H9 (cell line): ENCODE data around the gene ACSM4. TPM values are rescaled to one million over a fixed set of nuclear protein-coding genes. Genes with fewer than 3 reads are reported as not detected.

Experiments used
- DNase-seq: peaks from one replicate; pipeline ENCODE4 v3.0.0-alpha.2; 2017
- H2AFZ ChIP-seq: one replicate; pipeline ENCODE4 v1.6.1; 2013; ENCODE audit warnings: mild to moderate bottlenecking, low read length, control low read depth, moderate library complexity
- H2AK5ac ChIP-seq: 2 replicates; pipeline ENCODE4 v1.6.1; 2013; ENCODE audit warnings: low read length, control low read depth, mixed read lengths; ENCODE audit not compliant: insufficient read length
- H2BK120ac ChIP-seq: one replicate; pipeline ENCODE4 v1.6.1; 2013; ENCODE audit warnings: low read depth, mild to moderate bottlenecking, low read length, control low read depth, inconsistent platforms; ENCODE audit not compliant: poor library complexity, severe bottlenecking
- H2BK12ac ChIP-seq: 2 replicates; pipeline ENCODE4 v1.6.1; 2013; ENCODE audit warnings: low read length, control low read depth, mixed read lengths, low read depth; ENCODE audit not compliant: insufficient read length
- H2BK15ac ChIP-seq: 2 replicates; pipeline ENCODE4 v1.6.1; 2013; ENCODE audit warnings: low read depth, low read length, control low read depth
- H2BK20ac ChIP-seq: one replicate; pipeline ENCODE4 v1.6.1; 2013; ENCODE audit warnings: low read depth, mild to moderate bottlenecking, low read length, control low read depth, inconsistent platforms; ENCODE audit not compliant: poor library complexity, severe bottlenecking
- H2BK5ac ChIP-seq: 2 replicates; pipeline ENCODE4 v1.6.1; 2013; ENCODE audit warnings: low read length, control low read depth, mixed read lengths; ENCODE audit not compliant: insufficient read length
- H3K14ac ChIP-seq: 2 replicates; pipeline ENCODE4 v1.6.1; 2013; ENCODE audit warnings: low read length, control low read depth; ENCODE audit not compliant: insufficient read depth
- H3K18ac ChIP-seq: 2 replicates; pipeline ENCODE4 v1.6.1; 2013; ENCODE audit warnings: low read depth, mild to moderate bottlenecking, mixed read lengths, low read length, control low read depth; ENCODE audit not compliant: insufficient read length
- H3K23ac ChIP-seq: 2 replicates; pipeline ENCODE4 v1.6.1; 2013; ENCODE audit warnings: low read length, control low read depth, mixed read lengths, low read depth; ENCODE audit not compliant: insufficient read length
- H3K23me2 ChIP-seq: 2 replicates; pipeline ENCODE4 v1.6.1; 2013; ENCODE audit warnings: low read depth, mild to moderate bottlenecking, mixed read lengths, low read length, control low read depth; ENCODE audit not compliant: insufficient read length, poor library complexity, severe bottlenecking
- H3K27ac ChIP-seq: 2 replicates; pipeline ENCODE4 v1.5.1; 2013; ENCODE audit warnings: low read length, control low read depth, mixed read lengths, low read depth; ENCODE audit not compliant: insufficient read length
- H3K27me3 ChIP-seq: 2 replicates; pipeline ENCODE4 v1.6.1; 2013; ENCODE audit warnings: low read length, control low read depth, inconsistent platforms; ENCODE audit not compliant: insufficient read depth
- H3K4ac ChIP-seq: 2 replicates; pipeline ENCODE4 v1.6.1; 2013; ENCODE audit warnings: low read depth, mild to moderate bottlenecking, control low read depth, inconsistent platforms, low read length, moderate library complexity
- H3K4me1 ChIP-seq: 2 replicates; pipeline ENCODE4 v1.6.1; 2013; ENCODE audit warnings: low read length, control low read depth, inconsistent platforms; ENCODE audit not compliant: insufficient read depth
- H3K4me2 ChIP-seq: 2 replicates; pipeline ENCODE4 v1.6.1; 2013; ENCODE audit warnings: low read length, control low read depth, mixed read lengths; ENCODE audit not compliant: insufficient read length, insufficient read depth
- H3K56ac ChIP-seq: 2 replicates; pipeline ENCODE4 v1.6.1; 2013; ENCODE audit warnings: low read depth, mild to moderate bottlenecking, mixed read lengths, low read length, control low read depth; ENCODE audit not compliant: insufficient read length
- H3K79me1 ChIP-seq: 2 replicates; pipeline ENCODE4 v1.6.1; 2013; ENCODE audit warnings: low read depth, mild to moderate bottlenecking, moderate library complexity, low read length, control low read depth, inconsistent platforms; ENCODE audit not compliant: insufficient read depth, poor library complexity, severe bottlenecking
- H3K79me2 ChIP-seq: 2 replicates; pipeline ENCODE4 v1.6.1; 2013; ENCODE audit warnings: low read length, control low read depth, inconsistent platforms; ENCODE audit not compliant: insufficient read depth
- H3K9ac ChIP-seq: 2 replicates; pipeline ENCODE4 v1.6.1; 2013; ENCODE audit warnings: low read length, control low read depth, mixed read lengths; ENCODE audit not compliant: insufficient read length; ENCODE audit errors: extremely low read depth
- H3K9me3 ChIP-seq: one replicate; pipeline ENCODE4 v1.6.1; 2013; ENCODE audit warnings: low read depth, low read length, inconsistent platforms; ENCODE audit not compliant: control insufficient read depth
- H3T11ph ChIP-seq: one replicate; pipeline ENCODE4 v1.6.1; 2013; ENCODE audit warnings: mild to moderate bottlenecking, low read length, control low read depth, inconsistent platforms
- H4K20me1 ChIP-seq: one replicate; pipeline ENCODE4 v1.6.1; 2013; ENCODE audit not compliant: control insufficient read depth, insufficient read length, insufficient read depth
- H4K5ac ChIP-seq: 2 replicates; pipeline ENCODE4 v1.6.1; 2013; ENCODE audit warnings: low read depth, mild to moderate bottlenecking, mixed read lengths, low read length, control low read depth; ENCODE audit not compliant: insufficient read length
- H4K8ac ChIP-seq: replicated peaks from 2 replicates; pipeline ENCODE4 v1.6.1; 2013; ENCODE audit warnings: low read length, control low read depth, mixed read lengths, low read depth; ENCODE audit not compliant: insufficient read length
- H4K91ac ChIP-seq: 2 replicates; pipeline ENCODE4 v1.6.1; 2013; ENCODE audit warnings: low read depth, mild to moderate bottlenecking, moderate library complexity, mixed read lengths, low read length, control low read depth; ENCODE audit not compliant: insufficient read length
- H3K27ac Mint-ChIP-seq, 3 experiments: 2 replicates in 2 of 3; 3 replicates in 1 of 3; pipeline ENCODE4 v1.8.0; 2020 to 2021; ENCODE audit warnings: mixed read lengths in 3 of 3, mild to moderate bottlenecking in 1 of 3, moderate library complexity in 1 of 3
- H3K27me3 Mint-ChIP-seq: 2 replicates; pipeline ENCODE4 v1.8.0; 2021; ENCODE audit warnings: low read depth, mild to moderate bottlenecking, moderate library complexity, mixed read lengths
- H3K36me3 Mint-ChIP-seq, 3 experiments: 2 replicates in 2 of 3; 3 replicates in 1 of 3; pipeline ENCODE4 v1.8.0; 2020 to 2021; ENCODE audit warnings: low read depth in 3 of 3, mixed read lengths in 3 of 3; ENCODE audit not compliant: insufficient read depth in 1 of 3
- H3K4me1 Mint-ChIP-seq, 2 experiments: 2 replicates each; pipeline ENCODE4 v1.8.0; 2020; ENCODE audit warnings: mixed read lengths in 2 of 2
- H3K4me3 Mint-ChIP-seq, 2 experiments: 2 replicates in 1 of 2; 3 replicates in 1 of 2; pipeline ENCODE4 v1.8.0; 2020 to 2021; ENCODE audit warnings: mild to moderate bottlenecking in 2 of 2, mixed read lengths in 2 of 2, moderate library complexity in 1 of 2
- H3K9me3 Mint-ChIP-seq, 2 experiments: 2 replicates in 1 of 2; 3 replicates in 1 of 2; pipeline ENCODE4 v1.8.0; 2020; ENCODE audit warnings: mild to moderate bottlenecking in 2 of 2, mixed read lengths in 2 of 2, moderate library complexity in 1 of 2
- total RNA-seq: library from RNA; stranded (reverse); gene quantifications from 2 replicates; pipeline ENCODE4 v1.2.1, GENCODE V29; 2021
- TF ChIP-seq, protein P1 (sequence below): fragments of 200-600 bp; sonication (generic); conservative IDR thresholded peaks from 3 replicates; pipeline ENCODE4 v1.8.0; 2021; ENCODE audit warnings: antibody characterized with exemption, mild to moderate bottlenecking

The ACSM4 gene
- total RNA-seq, 1 experiment from 2014 or later: not detected

DNA sequence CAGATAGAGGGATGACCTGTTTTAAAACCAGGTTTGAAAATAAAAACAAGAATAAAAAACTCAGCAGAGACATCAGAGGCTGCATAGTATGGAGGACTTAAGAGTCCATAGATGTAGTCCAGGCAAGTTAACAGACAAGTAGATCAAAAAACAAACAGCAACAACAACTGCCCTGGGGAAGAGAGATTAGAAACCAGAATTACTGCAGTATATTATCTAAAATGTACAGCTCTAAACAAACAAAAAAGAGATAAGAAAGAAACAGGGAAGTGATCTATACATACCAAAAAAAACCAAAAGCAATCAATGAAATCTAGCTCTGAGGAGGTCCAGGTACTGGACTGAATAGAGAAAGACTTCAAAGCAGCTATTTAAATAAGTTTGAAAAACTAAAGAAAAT lies 48.8 kb downstream of the ACSM4 start:
- H4K5ac ChIP-seq: no peak overlapping the region
- no peaks in the 10 kb centered on the region for H3K79me1 ChIP-seq
- H3K14ac ChIP-seq: no peak overlapping the region
- no peak for DNase-seq
- H3K4me1 ChIP-seq: no peaks in the 10 kb centered on the region
- no peak overlapping the region for H3K18ac ChIP-seq
- H3K27ac ChIP-seq: no peak overlapping the region
- H2BK15ac ChIP-seq: no peak overlapping the region
- H3K4ac ChIP-seq: no peak overlapping the region
- Mint-ChIP-seq H3K4me3 (no peak overlapping the region), H3K27me3 (no peaks in the 10 kb centered on the region), H3K9me3 (peaks cover 0 to 2% of the 10 kb centered on the region in 2 experiments; a peak in 1 of 5 replicates), H3K36me3 (no peaks in the 10 kb centered on the region), H3K27ac (no peak overlapping the region), H3K4me1 (no peaks in the 10 kb centered on the region)
- H2BK20ac ChIP-seq: no peak overlapping the region
- H2BK12ac ChIP-seq: no peak overlapping the region
- H4K8ac ChIP-seq: no peak overlapping the region
- H2AK5ac ChIP-seq: no peak overlapping the region
- no peak overlapping the region for H2AFZ ChIP-seq
- TF ChIP-seq, protein P1, sequence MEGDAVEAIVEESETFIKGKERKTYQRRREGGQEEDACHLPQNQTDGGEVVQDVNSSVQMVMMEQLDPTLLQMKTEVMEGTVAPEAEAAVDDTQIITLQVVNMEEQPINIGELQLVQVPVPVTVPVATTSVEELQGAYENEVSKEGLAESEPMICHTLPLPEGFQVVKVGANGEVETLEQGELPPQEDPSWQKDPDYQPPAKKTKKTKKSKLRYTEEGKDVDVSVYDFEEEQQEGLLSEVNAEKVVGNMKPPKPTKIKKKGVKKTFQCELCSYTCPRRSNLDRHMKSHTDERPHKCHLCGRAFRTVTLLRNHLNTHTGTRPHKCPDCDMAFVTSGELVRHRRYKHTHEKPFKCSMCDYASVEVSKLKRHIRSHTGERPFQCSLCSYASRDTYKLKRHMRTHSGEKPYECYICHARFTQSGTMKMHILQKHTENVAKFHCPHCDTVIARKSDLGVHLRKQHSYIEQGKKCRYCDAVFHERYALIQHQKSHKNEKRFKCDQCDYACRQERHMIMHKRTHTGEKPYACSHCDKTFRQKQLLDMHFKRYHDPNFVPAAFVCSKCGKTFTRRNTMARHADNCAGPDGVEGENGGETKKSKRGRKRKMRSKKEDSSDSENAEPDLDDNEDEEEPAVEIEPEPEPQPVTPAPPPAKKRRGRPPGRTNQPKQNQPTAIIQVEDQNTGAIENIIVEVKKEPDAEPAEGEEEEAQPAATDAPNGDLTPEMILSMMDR: no peak
- H3K79me2 ChIP-seq: no peaks in the 10 kb centered on the region
- no peak overlapping the region for H3K23ac ChIP-seq
- H2BK120ac ChIP-seq: no peak overlapping the region
- H4K20me1 ChIP-seq: no peaks in the 10 kb centered on the region
- H3K9me3 ChIP-seq: no peaks in the 10 kb centered on the region
- H3K56ac ChIP-seq: no peak overlapping the region
- H3K4me2 ChIP-seq: no peak overlapping the region
- no peak overlapping the region for H3K9ac ChIP-seq
- no peaks in the 10 kb centered on the region for H3K27me3 ChIP-seq
- H3K23me2 ChIP-seq: no peaks in the 10 kb centered on the region
- H2BK5ac ChIP-seq: no peak overlapping the region
- no peak overlapping the region for H4K91ac ChIP-seq
- H3T11ph ChIP-seq: no peak overlapping the region
